ENCODE data around the gene MLC1.

MLC1 gene

DNA sequence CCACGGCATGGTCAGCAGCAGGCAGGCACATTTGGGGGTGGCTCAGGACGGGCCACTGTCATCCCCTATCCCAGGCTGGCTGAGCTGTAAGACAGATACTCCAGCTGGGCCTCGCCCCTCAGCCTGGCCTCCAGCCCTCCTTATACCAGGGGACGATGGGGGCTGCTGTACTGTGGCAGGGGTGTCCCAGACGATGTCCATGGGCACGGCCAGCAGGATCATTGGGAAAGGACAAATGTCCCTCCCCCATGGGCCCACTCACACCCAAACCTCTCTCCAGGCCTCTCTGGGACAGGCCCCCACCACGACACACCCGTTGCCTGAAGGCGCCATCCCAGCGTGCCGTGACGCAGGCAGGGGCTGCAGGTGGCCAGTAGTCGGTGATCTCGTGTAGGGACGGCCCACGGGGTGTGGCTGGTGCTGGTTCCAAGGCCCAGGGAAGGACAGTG lies 71.1 kb downstream of the MLC1 start:
- DNase-seq: no peak

- DNase-seq: no peak
Measured at GRCh38 chr22:50012211-50013181, 72.7 kb downstream of the MLC1 start, which contains the start of gene IL17REL. IL17REL (minus strand) TSS chr22:50012765; CDS start chr22:50012646, 119 bp downstream.

DNA sequence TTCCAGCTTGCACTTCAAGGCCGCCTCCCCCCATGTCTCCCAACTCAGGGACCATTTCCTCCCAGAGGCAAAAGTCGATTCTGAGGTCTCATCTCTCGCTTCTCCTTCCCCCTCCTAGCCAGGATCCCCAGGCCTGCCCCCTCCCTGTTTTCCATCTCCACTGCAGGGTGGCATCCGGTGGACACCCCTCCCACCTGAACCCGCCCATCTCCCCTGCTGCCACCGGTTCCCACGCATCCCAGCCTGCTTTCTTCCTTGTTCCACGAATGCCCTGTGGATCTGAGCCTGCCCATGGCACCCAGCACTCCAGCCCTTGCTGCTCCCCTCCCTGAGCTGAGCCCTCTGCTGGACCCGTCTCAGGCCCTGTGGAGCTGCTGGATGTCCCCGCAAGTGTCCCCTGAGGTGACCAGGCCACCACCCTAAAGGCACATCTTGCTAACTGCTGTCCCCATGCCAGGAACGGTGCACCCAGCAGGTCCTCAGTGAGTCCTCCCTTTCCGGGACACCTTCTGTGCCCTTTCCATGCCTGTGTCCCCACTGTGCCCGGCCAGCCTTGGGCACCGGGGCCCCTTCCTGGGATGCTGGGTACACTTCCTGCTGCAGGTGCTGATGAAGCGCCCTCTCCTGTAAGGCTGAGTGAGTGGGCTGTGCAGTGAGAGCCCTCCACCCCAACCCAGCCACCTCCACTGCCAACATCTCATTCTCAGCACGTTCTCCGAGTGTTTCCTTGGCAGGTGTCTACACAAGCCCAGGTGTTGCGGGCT lies 73.6 kb downstream of the MLC1 start:
- no peak for DNase-seq

DNA sequence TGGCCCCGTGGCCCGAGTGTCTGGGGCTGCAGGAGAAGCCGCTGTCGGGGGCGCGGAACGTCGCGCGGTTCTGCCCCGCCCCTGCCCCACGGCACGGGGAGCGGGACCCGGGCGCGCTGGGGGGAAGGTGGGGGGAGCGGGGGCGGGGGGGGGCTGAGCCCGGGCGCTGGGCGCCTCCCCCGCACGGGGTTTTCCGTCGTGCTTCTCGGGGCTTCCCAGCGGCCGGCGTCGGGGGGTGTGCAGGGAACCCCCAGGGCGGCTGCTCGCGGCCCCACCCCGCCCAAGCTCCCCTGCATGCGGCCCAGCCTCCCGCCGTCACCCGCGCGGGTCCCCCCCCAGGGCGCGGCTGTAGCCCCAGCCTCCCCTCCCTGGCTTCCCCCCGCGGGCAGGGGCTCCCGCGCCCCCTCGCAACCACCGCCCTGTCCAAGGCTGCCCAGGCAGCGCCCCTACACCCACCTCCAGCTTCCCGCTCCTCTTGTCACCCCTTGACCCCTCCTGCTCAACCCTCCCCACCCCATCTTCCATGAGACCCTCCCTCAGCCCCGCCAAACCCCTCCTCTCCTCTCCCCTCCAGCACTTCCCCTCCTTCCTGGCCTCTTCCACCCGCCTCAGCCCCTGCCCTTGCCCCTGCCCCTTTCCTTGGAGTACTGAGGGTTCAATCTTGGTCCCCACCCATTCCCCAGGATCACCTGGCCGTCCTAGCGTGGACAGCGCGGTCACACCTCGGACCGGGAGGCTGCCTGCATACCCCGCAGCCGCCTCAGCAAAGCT lies 74.4 kb downstream of the MLC1 start:
- DNase-seq: no peak

GRCh38 chr22:50009765-50010675 lies 75.2 kb downstream of the MLC1 start:
- no peak for DNase-seq
